ENCODE measurements around the gene RNF213. TPM values are rescaled to one million over a fixed set of nuclear protein-coding genes. Genes with fewer than 3 reads are reported as not detected.

Gene RNF213
- total RNA-seq, 1 donor from 2014 or later = 110 TPM

DNA sequence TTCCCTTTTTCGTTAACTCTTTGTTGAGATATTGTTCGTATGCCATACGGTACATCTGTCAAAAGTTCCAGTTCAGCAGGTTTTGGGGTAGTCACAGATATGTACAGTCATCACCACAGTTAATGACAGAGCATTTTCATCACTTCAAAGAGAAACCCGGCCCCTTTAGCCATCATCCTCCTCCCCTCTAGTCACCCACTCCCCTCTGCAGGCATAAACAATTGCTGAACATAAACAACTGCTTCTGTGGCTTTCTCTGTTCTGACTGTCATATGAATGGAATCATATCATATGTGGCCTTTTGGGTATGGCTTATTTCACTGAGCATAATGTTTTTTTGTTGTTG, 59.3 kb downstream of the RNF213 start:
- TF ChIP-seq CTCF (IDR thresholded peaks at IDR 0.05; ENCODE audit: unreplicated experiment) = no peak
- Mint-ChIP-seq H3K27ac (ENCODE audit: unreplicated experiment) (no peak overlapping the region), H3K9me3 (ENCODE audit: unreplicated experiment) (no peaks in the 10 kb centered on the region), H3K4me1 (ENCODE audit: unreplicated experiment) (no peaks in the 10 kb centered on the region), H3K27me3 (ENCODE audit: unreplicated experiment) (peaks cover 5% of the 10 kb centered on the region), H3K4me3 (ENCODE audit: unreplicated experiment) (no peak overlapping the region), H3K36me3 (ENCODE audit: low read depth, unreplicated experiment) (peaks cover 72% of the 10 kb centered on the region)
- DNase-seq (ENCODE audit: low spot score) = no peak

DNA sequence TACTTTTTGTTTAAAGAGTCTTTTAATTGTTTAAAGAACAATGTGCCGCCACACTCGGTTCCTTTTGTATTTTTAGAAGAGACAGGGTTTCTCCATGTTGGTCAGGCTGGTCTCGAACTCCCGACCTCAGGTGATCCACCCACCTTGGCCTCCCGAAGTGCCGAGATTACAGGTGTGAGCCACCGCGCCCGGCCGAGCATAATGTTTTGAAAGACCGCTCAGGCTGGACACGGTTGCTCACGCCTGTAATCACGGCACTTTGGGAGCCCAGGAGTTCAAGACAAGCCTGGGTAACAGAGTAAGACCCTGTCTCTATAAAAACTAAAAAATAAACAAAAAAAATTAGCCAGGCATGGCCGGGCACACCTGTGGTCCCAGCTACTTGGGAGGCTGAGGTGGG, 59.8 kb downstream of the RNF213 start:
- peaks cover 5% of the 10 kb centered on the region for H3K27me3 Mint-ChIP-seq (ENCODE audit: unreplicated experiment)
- no peak for TF ChIP-seq CTCF (IDR thresholded peaks at IDR 0.05; ENCODE audit: unreplicated experiment)
- DNase-seq (ENCODE audit: low spot score) = no peak
- no peaks in the 10 kb centered on the region for H3K4me1 Mint-ChIP-seq (ENCODE audit: unreplicated experiment)
- no peaks in the 10 kb centered on the region for H3K9me3 Mint-ChIP-seq (ENCODE audit: unreplicated experiment)
- H3K27ac Mint-ChIP-seq (ENCODE audit: unreplicated experiment) = no peak overlapping the region
- H3K36me3 Mint-ChIP-seq (ENCODE audit: low read depth, unreplicated experiment) = peaks cover 74% of the 10 kb centered on the region
- H3K4me3 Mint-ChIP-seq (ENCODE audit: unreplicated experiment) = no peak overlapping the region

DNA sequence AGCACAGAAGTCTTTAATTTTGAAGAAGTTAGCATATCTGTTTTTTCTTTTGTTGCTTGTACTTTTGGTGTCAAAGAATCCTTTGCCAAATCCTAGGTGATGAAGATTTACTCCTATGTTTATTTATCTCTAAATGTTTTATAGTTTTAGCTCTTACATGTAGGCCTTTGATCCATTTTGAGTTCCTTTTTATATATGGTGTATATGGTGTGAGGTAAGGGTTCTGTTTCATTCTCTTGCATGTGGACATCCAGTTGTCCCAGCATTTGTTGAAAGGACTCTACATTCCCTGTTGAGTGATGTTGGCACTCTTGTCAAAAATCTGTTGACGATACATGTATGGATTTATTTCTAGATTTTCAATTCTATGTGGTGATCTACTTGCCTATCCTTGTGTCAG, 62.2 kb downstream of the RNF213 start:
- TF ChIP-seq CTCF (IDR thresholded peaks at IDR 0.05; ENCODE audit: unreplicated experiment) = no peak
- Mint-ChIP-seq H3K9me3 (ENCODE audit: unreplicated experiment) (no peaks in the 10 kb centered on the region), H3K27ac (ENCODE audit: unreplicated experiment) (no peak overlapping the region), H3K27me3 (ENCODE audit: unreplicated experiment) (peaks cover 4% of the 10 kb centered on the region), H3K4me1 (ENCODE audit: unreplicated experiment) (peaks cover 4% of the 10 kb centered on the region), H3K4me3 (ENCODE audit: unreplicated experiment) (peak overlapping the region; percentile 43), H3K36me3 (ENCODE audit: low read depth, unreplicated experiment) (peaks cover 73% of the 10 kb centered on the region)
- DNase-seq (ENCODE audit: low spot score) = no peak

GRCh38 chr17:80323982-80324381, 63.3 kb downstream of the RNF213 start:
- H3K36me3 Mint-ChIP-seq (ENCODE audit: low read depth, unreplicated experiment) = peaks cover 78% of the 10 kb centered on the region
- H3K4me1 Mint-ChIP-seq (ENCODE audit: unreplicated experiment) = peaks cover 16% of the 10 kb centered on the region
- H3K27me3 Mint-ChIP-seq (ENCODE audit: unreplicated experiment) = peaks cover 4% of the 10 kb centered on the region
- H3K4me3 Mint-ChIP-seq (ENCODE audit: unreplicated experiment) = no peak overlapping the region
- H3K9me3 Mint-ChIP-seq (ENCODE audit: unreplicated experiment) = no peaks in the 10 kb centered on the region
- H3K27ac Mint-ChIP-seq (ENCODE audit: unreplicated experiment) = no peak overlapping the region
- no peak for TF ChIP-seq CTCF (IDR thresholded peaks at IDR 0.05; ENCODE audit: unreplicated experiment)
- no peak for DNase-seq (ENCODE audit: low spot score)

GRCh38 chr17:80327518-80327917, 66.9 kb downstream of the RNF213 start:
- DNase-seq (ENCODE audit: low spot score) = no peak
- TF ChIP-seq CTCF (IDR thresholded peaks at IDR 0.05; ENCODE audit: unreplicated experiment) = no peak
- Mint-ChIP-seq H3K4me1 (ENCODE audit: unreplicated experiment) (peaks cover 25% of the 10 kb centered on the region), H3K36me3 (ENCODE audit: low read depth, unreplicated experiment) (peaks cover 80% of the 10 kb centered on the region), H3K27ac (ENCODE audit: unreplicated experiment) (no peak overlapping the region), H3K9me3 (ENCODE audit: unreplicated experiment) (no peaks in the 10 kb centered on the region), H3K4me3 (ENCODE audit: unreplicated experiment) (peak overlapping the region; percentile 37), H3K27me3 (ENCODE audit: unreplicated experiment) (no peaks in the 10 kb centered on the region)
